GM18511 (cell line): Measurements from ENCODE around the gene FGD3.

Experiments
- ATAC-seq: cut with Tn5 transposase; IDR thresholded peaks from one replicate; pipeline ENCODE4 v1.9.1; 2021; ENCODE audit warnings: mild to moderate bottlenecking, moderate library complexity; ENCODE audit not compliant: unreplicated experiment

The FGD3 gene

GRCh38 chr9:92954886-92955285 lies 7.6 kb downstream of the FGD3 start:
- ATAC-seq, result no peak

- no peak for ATAC-seq
Observed at GRCh38 chr9:92960561-92961290, 13.4 kb downstream of the FGD3 start.

- ATAC-seq, result no peak
Observed at GRCh38 chr9:92961627-92962302, 14.4 kb downstream of the FGD3 start.

- ATAC-seq, result no peak
Observed at GRCh38 chr9:92962303-92962649, 15.0 kb downstream of the FGD3 start.

- no peak for ATAC-seq
Observed at GRCh38 chr9:92962846-92963245, 15.5 kb downstream of the FGD3 start.

GRCh38 chr9:92963831-92964606 lies 16.7 kb downstream of the FGD3 start:
- ATAC-seq, result peak; percentile 83

GRCh38 chr9:92964607-92965060 lies 17.3 kb downstream of the FGD3 start:
- no peak for ATAC-seq

- ATAC-seq, result peak; percentile 31
Observed at GRCh38 chr9:92965061-92965758, 17.9 kb downstream of the FGD3 start.

- ATAC-seq, result no peak
Observed at GRCh38 chr9:92965759-92966517, 18.6 kb downstream of the FGD3 start.

GRCh38 chr9:92966518-92966800 lies 19.1 kb downstream of the FGD3 start:
- no peak for ATAC-seq

GRCh38 chr9:92968081-92968480 lies 20.8 kb downstream of the FGD3 start:
- ATAC-seq, result no peak

GRCh38 chr9:92969516-92970466 lies 22.5 kb downstream of the FGD3 start:
- no peak for ATAC-seq

- no peak for ATAC-seq
Observed at GRCh38 chr9:92970467-92970923, 23.2 kb downstream of the FGD3 start.

GRCh38 chr9:92971121-92971520 lies 23.8 kb downstream of the FGD3 start:
- no peak for ATAC-seq

GRCh38 chr9:92971776-92972175 lies 24.5 kb downstream of the FGD3 start:
- ATAC-seq, result no peak

GRCh38 chr9:92973700-92974099 lies 26.4 kb downstream of the FGD3 start:
- ATAC-seq, result no peak

- no peak for ATAC-seq
Observed at GRCh38 chr9:92974161-92974661, 26.9 kb downstream of the FGD3 start.

GRCh38 chr9:92974761-92975755 lies 27.7 kb downstream of the FGD3 start:
- ATAC-seq, result no peak
